Peyer's patch (tissue), 4 donors: ENCODE measurements around the gene CYP2D6.
"Not testable (repeated sequence)": the region's sequence is repeated elsewhere in the genome, so short reads cannot be mapped to it uniquely, and the experiment has no call there.

Experiments used
- POLR2A ChIP-seq, 2 donors: fragments of 450-650 bp; IDR thresholded peaks; one replicate each; pipeline ENCODE4 v1.5.1; 2017; ENCODE audit warnings: antibody characterized with exemption in 2 of 2, mild to moderate bottlenecking in 2 of 2, moderate library complexity in 2 of 2
- TF ChIP-seq, protein P1 (sequence below), 6 experiments: fragments of 450-650 bp in 4 of 6; fragments of 200-600 bp in 2 of 6; sonication (generic) in 1 of 6; IDR thresholded peaks; one replicate each; pipeline ENCODE4 v1.5.1; 2017 to 2019; ENCODE audit warnings: antibody characterized with exemption in 6 of 6, mild to moderate bottlenecking in 3 of 6, moderate library complexity in 1 of 6

DNA sequence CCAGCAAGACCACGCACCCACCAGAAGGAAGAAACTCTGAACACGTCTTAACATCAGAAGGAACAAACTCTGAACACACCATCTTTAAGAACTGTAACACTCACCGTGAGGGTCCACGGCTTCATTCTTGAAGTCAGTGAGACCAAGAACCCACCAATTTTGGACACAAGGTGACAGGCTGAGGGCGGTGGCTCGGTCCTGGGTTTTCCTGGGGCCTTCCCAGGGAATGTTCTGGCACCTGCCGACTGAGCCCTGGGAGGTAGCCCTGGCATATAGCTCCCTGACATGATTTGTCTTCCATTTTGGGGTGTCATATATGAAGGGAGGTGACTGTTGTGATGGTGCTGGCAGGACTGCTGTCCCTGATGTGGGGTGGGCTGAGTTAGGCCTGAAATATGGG is 8.9 kb upstream of the CYP2D6 start:
- TF ChIP-seq POLR2A (IDR thresholded peaks at IDR 0.05) = not testable (repeated sequence)
- TF ChIP-seq, protein P1, sequence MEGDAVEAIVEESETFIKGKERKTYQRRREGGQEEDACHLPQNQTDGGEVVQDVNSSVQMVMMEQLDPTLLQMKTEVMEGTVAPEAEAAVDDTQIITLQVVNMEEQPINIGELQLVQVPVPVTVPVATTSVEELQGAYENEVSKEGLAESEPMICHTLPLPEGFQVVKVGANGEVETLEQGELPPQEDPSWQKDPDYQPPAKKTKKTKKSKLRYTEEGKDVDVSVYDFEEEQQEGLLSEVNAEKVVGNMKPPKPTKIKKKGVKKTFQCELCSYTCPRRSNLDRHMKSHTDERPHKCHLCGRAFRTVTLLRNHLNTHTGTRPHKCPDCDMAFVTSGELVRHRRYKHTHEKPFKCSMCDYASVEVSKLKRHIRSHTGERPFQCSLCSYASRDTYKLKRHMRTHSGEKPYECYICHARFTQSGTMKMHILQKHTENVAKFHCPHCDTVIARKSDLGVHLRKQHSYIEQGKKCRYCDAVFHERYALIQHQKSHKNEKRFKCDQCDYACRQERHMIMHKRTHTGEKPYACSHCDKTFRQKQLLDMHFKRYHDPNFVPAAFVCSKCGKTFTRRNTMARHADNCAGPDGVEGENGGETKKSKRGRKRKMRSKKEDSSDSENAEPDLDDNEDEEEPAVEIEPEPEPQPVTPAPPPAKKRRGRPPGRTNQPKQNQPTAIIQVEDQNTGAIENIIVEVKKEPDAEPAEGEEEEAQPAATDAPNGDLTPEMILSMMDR (IDR thresholded peaks at IDR 0.05) = not testable (repeated sequence)
